A172 (cell line): ENCODE results near the gene PBX1. TPM values are rescaled to one million over a fixed set of nuclear protein-coding genes. Genes with fewer than 3 reads are reported as not detected.

Experiments used
- DNase-seq: peaks from one replicate; pipeline ENCODE4 v3.0.0-alpha.2; 2015; ENCODE audit warnings: low spot score
- total RNA-seq: library from RNA; depleted of rRNA; stranded (reverse); fragments of >200 nt; shearing (Covaris generic); gene quantifications from 2 replicates; pipeline ENCODE4 v1.2.3, GENCODE V29; 2014

The PBX1 gene
- total RNA-seq, 1 experiment from 2014 or later: 10.0 TPM

- DNase-seq: no peak
Measured at GRCh38 chr1:164667600-164667999, 108.6 kb downstream of the PBX1 start.

- DNase-seq: no peak
Measured at GRCh38 chr1:164668491-164669400, 109.8 kb downstream of the PBX1 start.

GRCh38 chr1:164670026-164670425 is 111.0 kb downstream of the PBX1 start:
- no peak for DNase-seq

- DNase-seq: no peak
Measured at GRCh38 chr1:164670786-164671185, 111.8 kb downstream of the PBX1 start.

GRCh38 chr1:164671323-164671965 is 112.5 kb downstream of the PBX1 start:
- DNase-seq: no peak

GRCh38 chr1:164671966-164672571 is 113.1 kb downstream of the PBX1 start:
- no peak for DNase-seq

- DNase-seq: no peak
Measured at GRCh38 chr1:164672588-164672987, 113.6 kb downstream of the PBX1 start.

GRCh38 chr1:164673584-164674214 is 114.7 kb downstream of the PBX1 start:
- DNase-seq: peak; percentile 32

- peak; percentile 33 for DNase-seq
Measured at GRCh38 chr1:164675342-164675904, 116.4 kb downstream of the PBX1 start.

- no peak for DNase-seq
Measured at GRCh38 chr1:164678136-164678700, 119.2 kb downstream of the PBX1 start.

GRCh38 chr1:164682570-164682969 is 123.6 kb downstream of the PBX1 start:
- DNase-seq: no peak

- no peak for DNase-seq
Measured at GRCh38 chr1:164683235-164683634, 124.3 kb downstream of the PBX1 start.

GRCh38 chr1:164685266-164686035 is 126.5 kb downstream of the PBX1 start:
- DNase-seq: no peak

- no peak for DNase-seq
Measured at GRCh38 chr1:164687777-164688176, 128.8 kb downstream of the PBX1 start.

GRCh38 chr1:164688791-164689190 is 129.8 kb downstream of the PBX1 start:
- no peak for DNase-seq

GRCh38 chr1:164689672-164690511 is 130.9 kb downstream of the PBX1 start:
- DNase-seq: no peak

- DNase-seq: no peak
Measured at GRCh38 chr1:164692420-164692819, 133.4 kb downstream of the PBX1 start.

- DNase-seq: no peak
Measured at GRCh38 chr1:164693564-164694359, 134.8 kb downstream of the PBX1 start.

- DNase-seq: no peak
Measured at GRCh38 chr1:164694505-164694904, 135.5 kb downstream of the PBX1 start.
